ENCODE measurements around the gene AMZ2.
A peak's percentile ranks its signal among the peaks of the same experiment; 100 is the strongest.

AMZ2 gene

GRCh38 chr17:68291836-68292688 is 44.2 kb downstream of the AMZ2 start:
- DNase-seq, result peak; percentile 69

- no peak for DNase-seq
Observed at GRCh38 chr17:68292689-68293040, 44.8 kb downstream of the AMZ2 start.

- no peak for DNase-seq
Observed at GRCh38 chr17:68293490-68294195, 45.8 kb downstream of the AMZ2 start.

- DNase-seq, result no peak
Observed at GRCh38 chr17:68294196-68294555, 46.3 kb downstream of the AMZ2 start.

GRCh38 chr17:68294617-68295016 is 46.8 kb downstream of the AMZ2 start:
- DNase-seq, result no peak

- no peak for DNase-seq
Observed at GRCh38 chr17:68295086-68295485, 47.2 kb downstream of the AMZ2 start.

- no peak for DNase-seq
Observed at GRCh38 chr17:68296217-68297191, 48.7 kb downstream of the AMZ2 start.

GRCh38 chr17:68297195-68297594 is 49.4 kb downstream of the AMZ2 start:
- no peak for DNase-seq

- DNase-seq, result no peak
Observed at GRCh38 chr17:68298601-68299000, 50.8 kb downstream of the AMZ2 start.

GRCh38 chr17:68299817-68300216 is 52.0 kb downstream of the AMZ2 start:
- DNase-seq, result no peak

- no peak for DNase-seq
Observed at GRCh38 chr17:68301438-68301959, 53.7 kb downstream of the AMZ2 start.

- peak; percentile 26 for DNase-seq
Observed at GRCh38 chr17:68302066-68302564, 54.3 kb downstream of the AMZ2 start.

- DNase-seq, result no peak
Observed at GRCh38 chr17:68302666-68303065, 54.8 kb downstream of the AMZ2 start.

GRCh38 chr17:68304706-68305105 is 56.9 kb downstream of the AMZ2 start:
- DNase-seq, result no peak

GRCh38 chr17:68305142-68305541 is 57.3 kb downstream of the AMZ2 start:
- no peak for DNase-seq

All from right hindlimb (tissue), 1 donor.